K562 (cell line): Measurements from ENCODE around the gene HS3ST3A1. TPM values are rescaled to one million over a fixed set of nuclear protein-coding genes. Genes with fewer than 3 reads are reported as not detected.

Experiments used
- MGA ChIP-seq: fragments of 450-650 bp; IDR thresholded peaks from 2 replicates; pipeline ENCODE4 v1.6.1; 2016; ENCODE audit warnings: mild to moderate bottlenecking, moderate library complexity
- polyA plus RNA-seq, 8 experiments: library from polyadenylated mRNA; depleted of rRNA in 4 of 8; stranded (reverse) in 5 of 8; unstranded in 3 of 8; fragments of >200 nt; fragmentation: Nextera tagmentation in 2 of 8; fragmentation: Illumina TruSeq in 1 of 8; extraction: Ambion mirVana in 2 of 8; extraction: Trizol in 1 of 8; gene quantifications; 2 replicates each; pipeline versions ENCODE4 v1.2.1 to v1.2.3, GENCODE V29; 2011 to 2014; ENCODE audit warnings: inconsistent platforms in 1 of 8, missing spikeins in 1 of 8
- total RNA-seq, 7 experiments: library from RNA; depleted of rRNA in 6 of 7; stranded (reverse); fragments of >200 nt in 6 of 7; fragmentation: Illumina TruSeq in 2 of 7; extraction: Trizol in 2 of 7; gene quantifications; 2 replicates each; pipeline versions ENCODE4 v1.2.1 to v1.2.3, GENCODE V29; 2011 to 2021; ENCODE audit warnings: low replicate concordance in 1 of 7

Gene HS3ST3A1
- total and polyA plus RNA-seq, 9 of the 15 experiments (the other 6 are each of a cell fraction or from before 2014, with no cell fraction given): 0.25 to 14.8 (median 2.3) TPM

GRCh38 chr17:13525876-13526275, 75.9 kb downstream of the HS3ST3A1 start (continued):
- TF ChIP-seq MGA: no peak
